ENCODE results near the gene JPH4.
"Not testable (repeated sequence)": the region's sequence is repeated elsewhere in the genome, so short reads cannot be mapped to it uniquely, and the experiment has no call there.

JPH4 gene

GRCh38 chr14:23578560-23579310 lies at the start of gene JPH4:
JPH4 (minus strand) TSS chr14:23578790; CDS start chr14:23577453, 1,337 bp downstream.
- no peak for DNase-seq

GRCh38 chr14:23627961-23628360 lies 49.4 kb upstream of the JPH4 start:
- DNase-seq, result no peak

- no peak for DNase-seq
These were observed 48.4 kb upstream of the JPH4 start for GRCh38 chr14:23626946-23627345.

- no peak for DNase-seq
These were observed 46.3 kb upstream of the JPH4 start for GRCh38 chr14:23624830-23625404.

- no peak for DNase-seq
These were observed 45.4 kb upstream of the JPH4 start for GRCh38 chr14:23623962-23624361.

GRCh38 chr14:23622990-23623389 lies 44.4 kb upstream of the JPH4 start:
- DNase-seq, result no peak

GRCh38 chr14:23621932-23622730 lies 43.5 kb upstream of the JPH4 start:
- no peak for DNase-seq

GRCh38 chr14:23621204-23621931 lies 42.8 kb upstream of the JPH4 start:
- no peak for DNase-seq

GRCh38 chr14:23620177-23620702 lies 41.6 kb upstream of the JPH4 start:
- DNase-seq, result no peak

- no peak for DNase-seq
These were observed 39.9 kb upstream of the JPH4 start for GRCh38 chr14:23618415-23618988.

- no peak for DNase-seq
These were observed 38.9 kb upstream of the JPH4 start for GRCh38 chr14:23617539-23617938.

GRCh38 chr14:23615856-23616255 lies 37.3 kb upstream of the JPH4 start:
- DNase-seq, result no peak

GRCh38 chr14:23614395-23614828 lies 35.8 kb upstream of the JPH4 start:
- DNase-seq, result no peak

GRCh38 chr14:23613242-23614070 lies 34.9 kb upstream of the JPH4 start:
- no peak for DNase-seq

GRCh38 chr14:23612802-23613201 lies 34.2 kb upstream of the JPH4 start:
- no peak for DNase-seq

- DNase-seq, result no peak
These were observed 33.8 kb upstream of the JPH4 start for GRCh38 chr14:23612354-23612732.

GRCh38 chr14:23610815-23611289 lies 32.3 kb upstream of the JPH4 start:
- no peak for DNase-seq

GRCh38 chr14:23610090-23610814 lies 31.7 kb upstream of the JPH4 start:
- no peak for DNase-seq

- DNase-seq, result not testable (repeated sequence)
These were observed 31.0 kb upstream of the JPH4 start for GRCh38 chr14:23609411-23610089.

- DNase-seq, result no peak
These were observed 30.4 kb upstream of the JPH4 start for GRCh38 chr14:23609001-23609400.

Measured in NCI-H1930 (cell line).